TTC549 (cell line): ENCODE measurements around the gene PRPF18.

Experiments used
- FAIRE-seq: peaks from 2 replicates; lab custom pipeline; 2012; peaks lifted over from hg19 to GRCh38; lab: Jason Lieb, UNC

The PRPF18 gene

DNA sequence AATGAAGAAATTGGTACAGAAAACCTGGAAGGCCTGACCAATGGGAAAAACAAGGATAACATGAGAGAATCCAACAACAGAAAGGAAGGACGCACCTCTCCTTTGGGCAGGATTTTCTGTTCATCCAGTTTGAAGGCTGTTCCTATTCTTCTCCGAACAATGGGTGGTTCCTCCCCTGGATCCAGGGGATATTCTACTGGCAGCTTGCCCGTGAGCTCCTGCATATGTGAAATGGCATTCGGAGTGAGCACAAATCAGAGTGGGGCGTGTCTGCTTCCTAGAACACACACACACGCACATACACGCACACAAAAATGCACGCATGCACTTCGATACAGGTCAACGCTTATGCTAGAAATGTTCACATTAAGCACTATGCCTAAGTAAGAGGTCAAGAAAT is 83.5 kb downstream of the PRPF18 start:
- FAIRE-seq = no peak

DNA sequence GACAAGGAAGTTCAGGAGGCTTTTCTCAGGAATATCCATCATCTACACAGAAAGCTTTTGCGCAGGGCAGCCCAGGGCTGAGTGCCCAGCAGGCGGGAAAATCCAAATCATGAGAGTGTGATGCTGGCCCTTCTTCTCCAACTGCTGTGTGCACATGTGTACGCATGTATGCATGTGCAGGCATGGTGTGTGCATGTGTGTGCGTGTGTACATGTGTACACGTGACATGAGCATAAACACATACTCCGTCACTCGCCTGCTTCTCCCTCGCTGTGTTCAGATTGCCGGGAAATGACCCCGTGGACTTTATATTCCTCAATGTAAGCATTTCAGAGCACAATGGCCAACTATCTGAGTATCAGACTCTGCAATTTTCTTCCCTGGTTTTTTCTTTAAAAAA is 85.1 kb downstream of the PRPF18 start:
- no peak for FAIRE-seq

DNA sequence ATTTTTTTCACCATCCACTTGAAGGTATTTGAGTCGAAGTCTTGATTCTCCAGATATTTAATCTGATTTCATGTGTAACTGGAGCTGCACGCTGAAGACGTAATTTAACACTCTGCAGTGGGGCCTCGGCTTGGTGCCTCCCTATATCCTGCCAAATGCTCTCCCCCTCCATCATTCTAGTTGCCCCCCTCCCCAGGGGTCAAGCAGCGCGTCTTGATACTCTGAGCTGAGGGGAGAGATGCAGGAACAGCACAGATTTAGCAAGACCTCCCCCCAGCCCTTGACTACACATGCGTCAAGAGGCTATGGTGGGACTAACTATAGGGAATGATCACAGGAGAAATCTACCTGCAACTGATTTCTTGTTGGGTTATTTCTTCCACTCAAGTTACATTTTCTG is 85.8 kb downstream of the PRPF18 start:
- FAIRE-seq = no peak

DNA sequence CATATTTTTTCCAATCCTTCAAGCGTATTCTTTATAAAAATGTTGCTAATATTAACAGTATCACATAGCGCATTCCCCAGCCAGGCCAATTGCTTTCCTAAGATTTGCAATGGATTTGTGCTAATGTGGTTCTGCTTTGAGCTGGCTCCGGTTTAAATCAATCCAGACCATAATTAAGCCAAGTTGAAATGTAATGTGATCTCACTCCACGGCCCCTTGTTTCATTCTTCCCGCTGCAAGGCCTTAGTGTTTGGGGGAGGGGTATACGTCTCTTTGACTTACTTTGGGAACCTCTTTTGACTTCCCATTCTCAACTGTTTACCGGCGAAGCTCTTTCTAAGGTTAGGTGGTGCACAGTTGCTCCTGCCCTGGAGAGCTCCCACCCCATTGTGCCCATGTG is 86.4 kb downstream of the PRPF18 start:
- FAIRE-seq = no peak

DNA sequence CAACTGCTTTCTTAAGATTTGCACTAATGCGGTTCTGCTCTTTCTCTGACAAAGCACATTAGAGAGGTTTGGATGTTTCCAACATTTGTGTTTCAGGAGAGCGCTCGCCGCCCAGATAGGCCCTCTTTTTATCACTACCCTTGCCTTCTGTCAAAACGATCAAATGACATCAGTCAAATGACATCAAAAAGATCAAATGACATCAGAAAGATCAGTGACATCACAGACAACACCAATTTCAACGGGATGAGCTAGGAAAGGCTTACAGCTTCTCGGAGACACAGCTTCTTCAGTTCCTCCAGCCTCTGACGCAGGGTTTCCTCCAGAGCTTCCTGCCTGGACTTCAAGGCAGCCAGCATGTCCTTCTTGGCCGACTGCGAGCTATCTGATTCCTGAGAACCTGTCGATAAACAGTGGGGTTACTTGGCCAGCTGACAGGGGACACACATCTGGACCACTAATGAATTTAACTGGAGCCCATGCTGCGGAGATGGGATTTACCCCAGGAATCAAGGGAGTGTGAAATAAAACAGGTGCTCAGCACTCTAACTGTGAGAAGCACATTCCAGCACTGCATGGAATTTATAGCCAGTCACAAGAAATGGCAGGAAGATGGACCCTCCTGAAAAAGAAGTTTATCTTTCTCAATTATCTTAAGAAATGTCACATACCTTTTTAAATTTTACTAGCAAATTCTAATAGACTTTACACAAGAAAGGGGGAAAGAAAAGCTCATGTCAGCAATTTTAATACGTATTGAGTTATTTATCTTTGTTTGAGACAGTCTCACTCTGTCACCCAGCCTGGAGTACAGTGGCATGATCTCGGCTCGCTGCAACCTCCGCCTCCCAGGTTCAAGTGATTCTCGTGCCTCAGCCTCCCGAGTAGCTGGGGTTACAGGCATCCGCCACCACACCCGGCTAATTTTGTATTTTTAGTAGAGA is 88.2 kb downstream of the PRPF18 start:
- no peak for FAIRE-seq

DNA sequence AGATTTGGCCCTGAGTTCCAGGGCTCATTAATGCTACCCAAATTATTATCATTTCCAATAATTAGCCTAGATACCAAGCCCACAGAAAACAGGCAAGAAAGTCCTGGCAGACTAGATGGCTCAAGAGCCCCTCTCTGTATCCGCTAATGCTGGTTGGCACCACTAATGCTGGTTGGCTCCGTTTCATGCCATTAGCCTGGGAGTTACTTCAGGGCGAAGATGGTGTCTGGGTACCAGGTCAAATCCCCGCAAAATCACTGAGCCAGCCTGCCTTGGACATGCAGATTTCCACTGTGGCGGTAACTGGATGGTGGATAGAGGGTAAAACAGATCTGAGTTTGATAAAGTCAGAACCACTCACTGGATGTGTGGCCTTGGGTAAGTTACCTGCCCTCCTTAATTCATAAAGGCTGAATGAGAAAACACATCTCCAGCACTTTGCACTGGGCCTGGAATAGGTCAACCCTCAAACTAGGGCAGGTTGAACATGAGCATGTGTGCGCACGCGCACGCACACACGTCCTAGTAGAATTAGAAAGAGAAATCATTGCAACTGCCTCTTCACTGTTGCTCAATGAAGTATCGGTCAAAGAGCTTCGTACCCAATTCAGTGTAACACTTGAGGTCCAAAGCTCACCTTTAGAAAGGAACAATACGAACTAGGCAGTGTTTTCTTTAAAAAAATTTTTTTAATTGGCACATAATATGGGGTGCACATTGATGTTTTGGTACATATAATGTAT is 91.5 kb downstream of the PRPF18 start:
- FAIRE-seq = no peak
